CMK (cell line): Measurements from ENCODE around the gene BTBD9.

Source experiments
- DNase-seq: peaks from one replicate; pipeline ENCODE4 v3.0.0-alpha.2; 2010; ENCODE audit warnings: low read depth

The BTBD9 gene

DNA sequence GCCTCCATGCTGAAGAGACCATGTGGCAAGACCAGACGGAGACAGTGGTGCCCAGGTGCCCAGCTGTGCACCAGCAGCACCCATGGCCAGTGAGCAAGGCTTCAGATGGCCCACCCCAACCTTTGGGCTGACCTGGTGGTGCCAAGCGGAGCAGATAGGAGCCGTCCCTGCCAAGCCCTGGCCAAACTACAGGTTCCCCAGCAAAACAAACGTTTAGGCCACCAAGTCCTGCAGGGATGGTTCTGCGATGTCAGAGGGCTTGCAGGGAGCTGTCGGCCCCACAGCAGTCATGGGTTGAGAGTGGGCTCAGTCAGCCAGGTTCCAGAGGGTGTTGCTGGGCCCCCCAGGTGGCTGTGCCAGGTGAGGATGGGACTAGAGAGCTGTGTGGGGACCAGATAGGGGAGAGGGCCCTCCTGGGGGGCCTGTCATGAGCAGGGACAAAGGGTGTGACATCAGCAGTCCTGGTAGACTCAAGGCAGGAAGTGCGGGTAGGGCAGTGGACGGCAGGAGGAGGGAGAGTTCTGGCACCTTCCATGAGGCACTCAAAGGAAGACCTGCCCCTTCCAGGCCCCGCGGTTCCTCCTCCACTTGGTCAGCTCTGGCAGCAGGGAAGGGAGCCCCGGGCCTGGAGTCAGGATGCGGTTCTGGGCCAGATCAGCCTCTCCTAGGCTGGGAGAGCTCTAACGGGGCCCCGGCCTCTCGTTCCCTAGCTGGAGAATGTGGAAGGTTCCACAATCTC lies 477.8 kb downstream of the BTBD9 start:
- no peak for DNase-seq

DNA sequence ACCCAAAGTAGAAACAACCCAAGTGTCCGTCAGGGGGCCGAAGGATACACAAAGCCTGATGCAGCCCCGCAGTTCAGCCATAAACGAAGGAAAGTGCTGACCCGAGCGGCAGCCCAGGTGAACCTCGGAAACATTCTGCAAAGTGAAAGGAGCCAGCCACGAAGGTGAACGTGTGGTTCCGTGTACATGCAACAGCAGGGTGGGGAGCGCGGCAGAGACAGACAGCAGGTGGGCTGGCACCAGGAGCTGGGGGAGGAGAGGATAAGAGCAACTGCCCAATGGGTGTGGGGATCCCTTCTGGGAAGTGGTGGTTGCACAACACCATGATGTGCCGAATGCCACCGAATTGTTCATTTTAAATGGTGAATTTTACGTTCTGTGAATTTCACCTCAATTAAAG lies 478.4 kb downstream of the BTBD9 start:
- DNase-seq, result no peak

- no peak for DNase-seq
Measured at GRCh38 chr6:38160831-38161230, 478.9 kb downstream of the BTBD9 start.

GRCh38 chr6:38159596-38159995 lies 480.1 kb downstream of the BTBD9 start:
- no peak for DNase-seq

- DNase-seq, result no peak
Measured at GRCh38 chr6:38158762-38159350, 480.9 kb downstream of the BTBD9 start.

DNA sequence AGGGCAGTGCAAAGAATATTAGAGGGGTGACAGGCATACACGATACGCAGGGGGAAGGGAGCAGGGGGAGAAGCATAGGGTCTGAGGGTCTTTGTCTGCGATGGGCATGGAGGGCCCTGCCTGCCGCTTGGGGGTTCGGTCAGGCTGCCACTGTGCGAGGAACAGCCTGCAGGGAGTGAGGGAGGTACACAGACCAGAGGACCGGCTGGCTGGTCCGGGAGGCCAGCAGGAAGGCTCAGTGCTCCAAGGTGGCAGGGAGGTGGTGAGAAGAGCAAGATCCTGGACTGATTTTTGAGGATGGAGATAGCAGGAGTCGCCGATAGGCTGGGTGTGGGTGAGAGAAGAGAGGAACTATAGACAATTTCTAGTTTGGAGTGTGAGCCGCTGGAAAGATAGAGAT lies 481.8 kb downstream of the BTBD9 start:
- no peak for DNase-seq

- DNase-seq, result no peak
Measured at GRCh38 chr6:38156818-38157565, 482.7 kb downstream of the BTBD9 start.

GRCh38 chr6:38155621-38156204 lies 484.0 kb downstream of the BTBD9 start:
- no peak for DNase-seq

DNA sequence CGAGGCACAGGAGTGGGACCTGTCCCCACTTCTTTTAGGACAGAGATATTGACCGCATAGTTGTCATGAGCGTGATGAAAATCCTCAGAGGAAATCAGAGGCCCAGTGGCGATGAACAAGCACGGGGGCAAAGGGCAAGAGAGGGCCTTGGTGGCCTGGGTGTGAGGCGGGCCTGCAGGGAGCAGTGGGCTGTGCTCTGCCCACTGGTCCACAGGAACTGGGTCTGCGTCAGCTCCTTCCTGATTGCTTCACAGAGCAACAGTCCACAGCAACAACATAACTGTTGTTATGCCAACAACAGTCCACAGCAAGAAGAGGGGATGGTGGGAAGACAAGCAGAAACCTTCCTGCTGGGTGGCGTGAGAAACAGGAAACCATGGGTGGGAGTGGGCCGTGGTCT lies 484.6 kb downstream of the BTBD9 start:
- DNase-seq, result no peak

- DNase-seq, result no peak
Measured at GRCh38 chr6:38154731-38155130, 485.0 kb downstream of the BTBD9 start.

DNA sequence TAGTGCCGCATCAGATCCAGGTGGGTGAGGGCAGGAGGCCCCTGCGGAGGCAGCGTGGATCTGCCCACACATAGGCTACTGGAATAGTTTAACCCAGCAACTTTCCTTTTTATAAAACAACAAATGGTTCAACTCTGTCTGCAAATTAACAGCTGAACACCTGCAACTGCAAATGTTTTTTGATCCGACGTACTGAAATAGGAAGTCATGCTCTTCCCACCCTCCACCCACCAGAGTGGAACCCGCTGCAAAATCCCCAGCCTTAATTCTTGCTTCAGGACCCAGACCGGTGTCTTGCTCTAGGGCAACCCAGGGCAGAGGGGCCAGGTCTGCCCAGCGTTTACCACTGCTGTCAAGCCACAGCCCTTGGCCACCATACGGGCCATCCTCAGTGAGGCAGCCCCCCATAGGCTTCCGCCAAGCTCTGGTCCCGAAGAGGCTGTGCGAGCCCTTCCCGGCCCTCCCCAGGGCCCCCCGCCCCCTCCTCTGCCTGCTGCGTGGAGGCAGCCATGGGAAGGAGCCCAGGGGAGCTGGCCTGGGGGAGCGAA lies 485.9 kb downstream of the BTBD9 start:
- DNase-seq, result no peak

DNA sequence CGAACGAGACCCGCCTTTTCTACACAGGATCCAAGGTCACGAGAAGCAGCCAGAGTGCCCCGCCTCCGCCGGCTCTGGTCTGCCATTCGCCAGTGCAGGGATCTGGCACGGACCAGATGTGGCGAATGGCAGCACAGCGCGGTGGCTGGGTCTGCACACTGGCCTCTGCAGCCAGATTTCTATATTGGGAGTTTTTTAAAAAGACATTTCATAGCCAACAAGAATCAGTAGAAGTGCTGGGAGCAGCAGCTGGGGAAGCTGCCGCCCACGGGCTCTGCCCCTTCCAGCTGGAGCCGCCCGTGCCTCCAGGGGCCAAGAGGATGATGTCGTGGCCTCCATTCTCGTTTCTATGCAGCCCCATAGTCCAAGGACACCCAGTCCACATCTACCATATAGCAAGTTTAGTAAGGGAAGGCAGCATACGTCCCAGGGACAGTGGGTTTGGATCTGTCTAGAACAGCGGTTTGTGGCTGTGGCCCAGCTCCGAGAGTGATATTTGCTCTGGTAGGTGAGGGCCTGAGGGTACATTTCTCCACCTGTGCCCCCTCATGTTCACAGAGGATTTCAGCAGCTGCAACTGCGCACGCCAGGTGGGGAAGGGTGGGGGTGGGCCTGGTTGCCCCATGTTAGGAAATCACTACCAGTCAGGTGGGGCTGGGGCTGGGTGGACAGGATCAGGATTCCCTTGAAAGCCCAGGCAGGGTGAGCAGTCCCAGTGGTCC lies 486.5 kb downstream of the BTBD9 start:
- DNase-seq, result no peak

GRCh38 chr6:38152620-38153019 lies 487.1 kb downstream of the BTBD9 start:
- DNase-seq, result no peak

GRCh38 chr6:38151580-38152500 lies 487.9 kb downstream of the BTBD9 start:
- DNase-seq, result no peak

GRCh38 chr6:38150681-38151296 lies 488.9 kb downstream of the BTBD9 start:
- no peak for DNase-seq

DNA sequence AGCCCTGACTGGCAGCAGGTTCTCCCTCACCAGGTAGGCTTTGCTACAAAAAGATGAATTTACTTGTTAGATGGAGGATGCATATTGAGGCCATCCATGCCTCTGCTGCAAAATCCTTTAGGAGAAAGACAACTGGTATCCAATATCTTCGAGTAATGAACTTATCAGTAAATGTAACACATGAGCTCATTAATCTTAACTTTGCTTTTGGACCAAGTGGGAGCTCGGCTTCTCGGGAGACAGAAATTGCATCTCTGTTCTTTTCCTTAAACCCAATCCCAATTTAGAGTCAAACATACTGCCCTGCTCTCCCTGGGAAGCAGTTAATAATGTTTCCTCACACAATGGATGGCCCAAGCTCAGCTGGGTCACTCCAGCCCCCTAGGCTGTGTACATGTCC lies 489.7 kb downstream of the BTBD9 start:
- DNase-seq, result no peak

GRCh38 chr6:38149531-38149930 lies 490.2 kb downstream of the BTBD9 start:
- no peak for DNase-seq

- no peak for DNase-seq
Measured at GRCh38 chr6:38148606-38149005, 491.1 kb downstream of the BTBD9 start.

DNA sequence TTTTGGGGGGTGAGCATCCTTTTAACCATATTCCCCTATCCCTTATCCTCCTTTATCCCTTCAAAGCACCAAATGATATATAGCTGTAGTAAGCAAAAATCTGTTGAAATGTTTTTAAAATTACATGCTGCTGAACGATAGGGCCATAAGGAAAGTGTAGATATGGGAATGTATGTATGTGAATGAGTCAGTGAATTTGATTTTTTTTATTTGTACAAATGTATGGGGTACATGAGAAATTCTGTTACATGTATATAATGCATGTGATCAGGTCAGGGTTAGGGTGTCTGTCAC lies 493.0 kb downstream of the BTBD9 start:
- DNase-seq, result no peak

GRCh38 chr6:38146021-38146733 lies 493.6 kb downstream of the BTBD9 start:
- DNase-seq, result no peak
